WTC11 (cell line): ENCODE data around the gene PNMA8A. TPM values are rescaled to one million over a fixed set of nuclear protein-coding genes. Genes with fewer than 3 reads are reported as not detected.

Experiments
- ATAC-seq: fragments of 200-7000 bp; cut with Tn5 transposase; 2 replicates; pipeline ENCODE4 v1.10.0; 2021; ENCODE audit warnings: mild to moderate bottlenecking, moderate library complexity
- CTCF ChIA-PET: fragments of 300-600 bp; sonication (Branson Sonifier 250); formaldehyde crosslinking; loops from one replicate; lab custom pipeline; 2021; ENCODE audit warnings: antibody characterized with exemption; lab: Charles Lee
- POLR2A ChIA-PET: fragments of 350-600 bp; sonication (Branson Sonifier 250); formaldehyde crosslinking; loops from one replicate; lab custom pipeline; 2021; ENCODE audit warnings: antibody characterized with exemption; lab: Charles Lee
- DNase-seq: peaks from one replicate; pipeline ENCODE4 v3.0.0; 2021; ENCODE audit warnings: low spot score
- H3K27ac Mint-ChIP-seq: 2 replicates; pipeline ENCODE4 v1.8.0; 2021; ENCODE audit warnings: mixed read lengths
- H3K27me3 Mint-ChIP-seq: 2 replicates; pipeline ENCODE4 v1.8.0; 2021; ENCODE audit warnings: low read depth, mild to moderate bottlenecking, moderate library complexity, mixed read lengths
- H3K36me3 Mint-ChIP-seq: 2 replicates; pipeline ENCODE4 v1.8.0; 2021; ENCODE audit warnings: mixed read lengths
- H3K4me1 Mint-ChIP-seq: 2 replicates; pipeline ENCODE4 v1.8.0; 2022; ENCODE audit warnings: mixed read lengths
- H3K4me3 Mint-ChIP-seq: 2 replicates; pipeline ENCODE4 v1.8.0; 2021; ENCODE audit warnings: mild to moderate bottlenecking, moderate library complexity, mixed read lengths
- H3K9me3 Mint-ChIP-seq: 2 replicates; pipeline ENCODE4 v1.8.0; 2021; ENCODE audit warnings: mixed read lengths
- AR ChIP-seq: fragments of 250-450 bp; sonication (Bioruptor Pico); IDR thresholded peaks from 2 replicates; pipeline ENCODE4 v1.9.0; 2021; ENCODE audit warnings: mild to moderate bottlenecking
- CREB1 ChIP-seq: sonication (generic); formaldehyde crosslinking; IDR thresholded peaks from 2 replicates; pipeline ENCODE4 v1.8.0; 2023; ENCODE audit warnings: mild to moderate bottlenecking, missing genetic modification reagents
- E2F4 ChIP-seq: sonication (generic); formaldehyde crosslinking; IDR thresholded peaks from 2 replicates; pipeline ENCODE4 v1.8.1; 2022; ENCODE audit warnings: low read depth, mild to moderate bottlenecking, moderate library complexity, missing genetic modification reagents, borderline replicate concordance
- GABPB1 ChIP-seq: sonication (generic); formaldehyde crosslinking; IDR thresholded peaks from 2 replicates; pipeline ENCODE4 v1.8.1; 2023; ENCODE audit warnings: mild to moderate bottlenecking, missing genetic modification reagents
- HMGA2 ChIP-seq: fragments of 250-450 bp; sonication (Bioruptor Pico); IDR thresholded peaks from 2 replicates; pipeline ENCODE4 v1.4.0; 2021; ENCODE audit warnings: mild to moderate bottlenecking, moderate library complexity
- IRF1 ChIP-seq: sonication (generic); formaldehyde crosslinking; IDR thresholded peaks from 2 replicates; pipeline ENCODE4 v1.8.0; 2023; ENCODE audit warnings: missing genetic modification reagents
- IRF2 ChIP-seq: sonication (generic); formaldehyde crosslinking; IDR thresholded peaks from 2 replicates; pipeline ENCODE4 v1.8.0; 2022; ENCODE audit warnings: low read depth, missing genetic modification reagents, borderline replicate concordance
- MLX ChIP-seq: sonication (generic); formaldehyde crosslinking; IDR thresholded peaks from 2 replicates; pipeline ENCODE4 v1.8.1; 2023; ENCODE audit warnings: mild to moderate bottlenecking, missing genetic modification reagents, moderate library complexity
- RORB ChIP-seq: fragments of 250-450 bp; sonication (Bioruptor Pico); IDR thresholded peaks from 2 replicates; pipeline ENCODE4 v1.9.0; 2021; ENCODE audit warnings: mild to moderate bottlenecking
- SMAD4 ChIP-seq: sonication (generic); formaldehyde crosslinking; IDR thresholded peaks from 2 replicates; pipeline ENCODE4 v1.8.0; 2022; ENCODE audit warnings: mild to moderate bottlenecking, missing genetic modification reagents
- TEAD4 ChIP-seq: sonication (generic); formaldehyde crosslinking; IDR thresholded peaks from 2 replicates; pipeline ENCODE4 v1.8.0; 2022; ENCODE audit warnings: mild to moderate bottlenecking, missing genetic modification reagents
- USF2 ChIP-seq: sonication (generic); formaldehyde crosslinking; IDR thresholded peaks from 2 replicates; pipeline ENCODE4 v1.8.1; 2023; ENCODE audit warnings: mild to moderate bottlenecking, missing genetic modification reagents, moderate library complexity
- ZNF121 ChIP-seq: sonication (generic); formaldehyde crosslinking; IDR thresholded peaks from 2 replicates; pipeline ENCODE4 v1.8.0; 2023; ENCODE audit warnings: missing genetic modification reagents
- ZNF138 ChIP-seq: sonication (generic); formaldehyde crosslinking; conservative IDR thresholded peaks from 2 replicates; pipeline ENCODE4 v1.8.1; 2022; ENCODE audit warnings: mild to moderate bottlenecking, moderate library complexity, missing genetic modification reagents
- ZNF263 ChIP-seq: sonication (generic); formaldehyde crosslinking; IDR thresholded peaks from 2 replicates; pipeline ENCODE4 v1.8.1; 2022; ENCODE audit warnings: low read depth, mild to moderate bottlenecking, moderate library complexity, missing genetic modification reagents
- ZNF396 ChIP-seq: fragments of 250-450 bp; sonication (Bioruptor Pico); IDR thresholded peaks from 2 replicates; pipeline ENCODE4 v1.8.0; 2021; ENCODE audit warnings: mild to moderate bottlenecking, moderate library complexity, borderline replicate concordance
- ZNF425 ChIP-seq: fragments of 250-450 bp; sonication (Bioruptor Pico); conservative IDR thresholded peaks from 2 replicates; pipeline ENCODE4 v1.9.0; 2021; ENCODE audit warnings: mild to moderate bottlenecking
- ZNF512 ChIP-seq: sonication (generic); formaldehyde crosslinking; IDR thresholded peaks from 2 replicates; pipeline ENCODE4 v1.8.1; 2022; ENCODE audit warnings: missing genetic modification reagents, borderline replicate concordance
- total RNA-seq: library from RNA; stranded (reverse); gene quantifications from 3 replicates; pipeline ENCODE4 v1.2.3, GENCODE V29; 2021

PNMA8A gene
- total RNA-seq, 1 experiment from 2014 or later, result 25.4 TPM

- Mint-ChIP-seq H3K27ac (no peak overlapping the region), H3K36me3 (no peaks in the 10 kb centered on the region; the same call in 1 of the 2 replicates), H3K4me3 (no peak overlapping the region), H3K9me3 (peaks cover 4% of the 10 kb centered on the region), H3K27me3 (peaks cover 5% of the 10 kb centered on the region; the same call in 1 of the 2 replicates), H3K4me1 (no peaks in the 10 kb centered on the region)
- CTCF ChIA-PET, result interaction anchor here (0.9 kb wide), 1 partner anchor 56 kb away, joined by 3 read pairs; no protein-coding TSS in a partner anchor
- DNase-seq, result no peak
- ATAC-seq, result no peak
- no peak for TF ChIP-seq RORB (CRISPR knock-in tag)
- no peak for TF ChIP-seq MLX
- no peak for TF ChIP-seq SMAD4 (CRISPR knock-in tag)
- no peak for TF ChIP-seq IRF1 (CRISPR knock-in tag)
- no peak for TF ChIP-seq HMGA2 (CRISPR knock-in tag)
- TF ChIP-seq E2F4, result no peak
- TF ChIP-seq ZNF396, result no peak
- TF ChIP-seq ZNF138, result no peak
- TF ChIP-seq CREB1 (CRISPR knock-in tag), result no peak
- TF ChIP-seq ZNF425 (CRISPR knock-in tag), result no peak
- TF ChIP-seq ZNF263 (CRISPR knock-in tag), result no peak
- no peak for TF ChIP-seq ZNF512 (CRISPR knock-in tag)
- TF ChIP-seq GABPB1, result no peak
- TF ChIP-seq USF2 (CRISPR knock-in tag), result no peak
- TF ChIP-seq IRF2 (CRISPR knock-in tag), result no peak
- no peak for TF ChIP-seq TEAD4
- POLR2A ChIA-PET, result no interaction called here
Observed at GRCh38 chr19:46460055-46460454, 11.3 kb downstream of the PNMA8A start.

GRCh38 chr19:46456930-46457329 lies 14.4 kb downstream of the PNMA8A start:
- POLR2A ChIA-PET, result no interaction called here

More at GRCh38 chr19:46456930-46457329, 14.4 kb downstream of the PNMA8A start:
- H3K9me3 Mint-ChIP-seq, result peaks cover 4% of the 10 kb centered on the region
- CTCF ChIA-PET, result interaction anchor here (0.8 kb wide), 1 partner anchor 81 kb away, joined by 3 read pairs; no protein-coding TSS in a partner anchor
- TF ChIP-seq AR (no peak), ZNF121 (CRISPR knock-in tag) (peak; percentile 52; the same call in 1 of the 2 replicates)
- H3K4me3 Mint-ChIP-seq, result no peak overlapping the region
- ATAC-seq (no peak), DNase-seq (no peak)
- H3K36me3 Mint-ChIP-seq, result no peaks in the 10 kb centered on the region; the same call in 1 of the 2 replicates
- H3K4me1 Mint-ChIP-seq, result no peaks in the 10 kb centered on the region
- no peak overlapping the region for H3K27ac Mint-ChIP-seq
- H3K27me3 Mint-ChIP-seq, result peaks cover 5% of the 10 kb centered on the region; the same call in 1 of the 2 replicates
